HG03064 (cell line): ENCODE measurements around the gene POU2AF2.

Experiments used
- ATAC-seq: cut with Tn5 transposase; IDR thresholded peaks from one replicate; pipeline ENCODE4 v1.9.1; 2021; ENCODE audit warnings: low read depth; ENCODE audit not compliant: unreplicated experiment

The POU2AF2 gene

GRCh38 chr11:111327908-111328624 is 82.5 kb downstream of the POU2AF2 start:
- no peak for ATAC-seq

- ATAC-seq: no peak
Observed at GRCh38 chr11:111329306-111330204, 84.0 kb downstream of the POU2AF2 start.

- no peak for ATAC-seq
Observed at GRCh38 chr11:111330234-111330893, 84.8 kb downstream of the POU2AF2 start.

GRCh38 chr11:111331711-111332479 is 86.4 kb downstream of the POU2AF2 start:
- ATAC-seq: no peak

- ATAC-seq: no peak
Observed at GRCh38 chr11:111334532-111335502, 89.3 kb downstream of the POU2AF2 start.

GRCh38 chr11:111335549-111335948 is 90.0 kb downstream of the POU2AF2 start:
- no peak for ATAC-seq
